SH-SY5Y (cell line): Measurements from ENCODE around the gene HNF4A.

Experiments used
- GATA2 ChIP-seq: IDR thresholded peaks from 2 replicates; pipeline ENCODE4 v1.6.1; 2011; ENCODE audit warnings: mild to moderate bottlenecking, low read depth, low read length
- GATA3 ChIP-seq: IDR thresholded peaks from 2 replicates; pipeline ENCODE4 v1.6.1; 2011; ENCODE audit warnings: low read depth, mild to moderate bottlenecking, low read length, moderate library complexity

- TF ChIP-seq GATA3: no peak
- TF ChIP-seq GATA2: no peak
Measured at GRCh38 chr20:44407402-44408184, 52.1 kb downstream of the HNF4A start.
